Mesendoderm (in vitro differentiated cells): Measurements from ENCODE around the gene ACOX1.

ENCODE experiments used
- DNase-seq: peaks from one replicate; pipeline ENCODE4 v3.0.0; 2013
- H2AK5ac ChIP-seq: 2 replicates; pipeline ENCODE4 v1.6.1; 2013; ENCODE audit warnings: low read length, inconsistent platforms
- H2BK120ac ChIP-seq: 2 replicates; pipeline ENCODE4 v1.6.1; 2013; ENCODE audit warnings: low read depth, mild to moderate bottlenecking, low read length, moderate library complexity, mixed read lengths
- H2BK15ac ChIP-seq: replicated peaks from 2 replicates; pipeline ENCODE4 v1.6.1; 2013; ENCODE audit warnings: low read depth, mild to moderate bottlenecking, moderate library complexity
- H2BK5ac ChIP-seq: 2 replicates; pipeline ENCODE4 v1.6.1; 2013; ENCODE audit warnings: low read length, inconsistent platforms
- H3K18ac ChIP-seq: 2 replicates; pipeline ENCODE4 v1.6.1; 2013; ENCODE audit warnings: mild to moderate bottlenecking, low read length, mixed read lengths
- H3K23ac ChIP-seq: one replicate; pipeline ENCODE4 v1.6.1; 2013; ENCODE audit warnings: low read length
- H3K27ac ChIP-seq: 2 replicates; pipeline ENCODE4 v1.5.1; 2013; ENCODE audit warnings: low read depth, mild to moderate bottlenecking, inconsistent platforms, low read length, moderate library complexity
- H3K27me3 ChIP-seq: 2 replicates; pipeline ENCODE4 v1.6.1; 2013; ENCODE audit warnings: low read length, control low read depth, mild to moderate bottlenecking, inconsistent platforms; ENCODE audit not compliant: insufficient read depth, poor library complexity
- H3K36me3 ChIP-seq: 2 replicates; pipeline ENCODE4 v1.6.1; 2013; ENCODE audit warnings: low read length, inconsistent platforms; ENCODE audit not compliant: control insufficient read depth, insufficient read depth
- H3K4ac ChIP-seq: one replicate; pipeline ENCODE4 v1.6.1; 2013; ENCODE audit warnings: low read depth, mild to moderate bottlenecking, low read length, moderate library complexity
- H3K4me1 ChIP-seq: 2 replicates; pipeline ENCODE4 v1.6.1; 2013; ENCODE audit warnings: low read depth, low read length, inconsistent platforms; ENCODE audit not compliant: control insufficient read depth
- H3K4me2 ChIP-seq: 2 replicates; pipeline ENCODE4 v1.6.1; 2013; ENCODE audit warnings: low read length
- H3K4me3 ChIP-seq: 2 replicates; pipeline ENCODE4 v1.5.1; 2013; ENCODE audit warnings: mild to moderate bottlenecking, low read length
- H3K56ac ChIP-seq: one replicate; pipeline ENCODE4 v1.6.1; 2013; ENCODE audit warnings: low read length
- H3K79me1 ChIP-seq: 2 replicates; pipeline ENCODE4 v1.6.1; 2013; ENCODE audit warnings: low read length, inconsistent platforms
- H3K79me2 ChIP-seq: 2 replicates; pipeline ENCODE4 v1.6.1; 2013; ENCODE audit warnings: mild to moderate bottlenecking, low read length; ENCODE audit not compliant: control insufficient read depth, insufficient read depth
- H3K9ac ChIP-seq: 2 replicates; pipeline ENCODE4 v1.6.1; 2013; ENCODE audit warnings: low read length, inconsistent platforms
- H4K5ac ChIP-seq: one replicate; pipeline ENCODE4 v1.6.1; 2013; ENCODE audit warnings: low read length
- H4K8ac ChIP-seq: one replicate; pipeline ENCODE4 v1.6.1; 2013; ENCODE audit warnings: low read depth, mild to moderate bottlenecking, control low read depth, low read length, moderate library complexity
- WGBS: extraction: QIAGEN DNeasy Blood & Tissue Kit; methylation state at CpG from one replicate; pipeline ENCODE4 v1.1.7; 2013; ENCODE audit warnings: low lambda C conversion rate, missing lambda C conversion rate; ENCODE audit not compliant: insufficient coverage; ENCODE audit errors: extremely low coverage; 5-methylcytosine and 5-hydroxymethylcytosine counted together

The ACOX1 gene

GRCh38 chr17:76023900-76024237 is 44.9 kb upstream of the ACOX1 start:
- no peak overlapping the region for H3K9ac ChIP-seq
- no peaks in the 10 kb centered on the region for H3K36me3 ChIP-seq
- no peak overlapping the region for H4K8ac ChIP-seq
- DNase-seq: no peak
- no peak overlapping the region for H3K27ac ChIP-seq
- no peak overlapping the region for H3K4ac ChIP-seq
- H2BK5ac ChIP-seq: no peak overlapping the region
- no peak overlapping the region for H3K56ac ChIP-seq
- H3K4me3 ChIP-seq: no peak overlapping the region
- H3K79me1 ChIP-seq: no peaks in the 10 kb centered on the region
- no peaks in the 10 kb centered on the region for H3K27me3 ChIP-seq
- H2AK5ac ChIP-seq: no peak overlapping the region
- no peaks in the 10 kb centered on the region for H3K79me2 ChIP-seq
- H2BK15ac ChIP-seq: no peak overlapping the region
- no peak overlapping the region for H3K4me2 ChIP-seq
- no peak overlapping the region for H3K23ac ChIP-seq
- H3K4me1 ChIP-seq: no peaks in the 10 kb centered on the region
- H3K18ac ChIP-seq: no peak overlapping the region
- no peak overlapping the region for H4K5ac ChIP-seq
- no peak overlapping the region for H2BK120ac ChIP-seq
- no CpG with 5 or more reads among the region's 9 CpGs for WGBS

- Histone ChIP-seq H3K4ac (no peak overlapping the region), H3K79me1 (no peaks in the 10 kb centered on the region), H3K4me1 (no peaks in the 10 kb centered on the region), H3K9ac (no peak overlapping the region), H4K5ac (no peak overlapping the region), H4K8ac (no peak overlapping the region), H3K36me3 (no peaks in the 10 kb centered on the region), H3K27ac (no peak overlapping the region), H3K4me3 (no peak overlapping the region), H3K27me3 (no peaks in the 10 kb centered on the region), H2BK5ac (no peak overlapping the region), H3K18ac (no peak overlapping the region), H2BK15ac (no peak overlapping the region), H2AK5ac (no peak overlapping the region), H3K56ac (no peak overlapping the region), H3K79me2 (no peaks in the 10 kb centered on the region), H3K4me2 (no peak overlapping the region), H3K23ac (no peak overlapping the region), H2BK120ac (no peak overlapping the region)
- WGBS: no CpG with 5 or more reads among the region's 28 CpGs
- DNase-seq: no peak
These were observed 44.3 kb upstream of the ACOX1 start for GRCh38 chr17:76022973-76023899.

GRCh38 chr17:76022285-76022684 is 43.3 kb upstream of the ACOX1 start:
- no peak overlapping the region for H3K4me2 ChIP-seq
- H3K4ac ChIP-seq: no peak overlapping the region
- no peak overlapping the region for H3K9ac ChIP-seq
- no peak overlapping the region for H2AK5ac ChIP-seq
- H3K27me3 ChIP-seq: no peaks in the 10 kb centered on the region
- no peaks in the 10 kb centered on the region for H3K4me1 ChIP-seq
- no peaks in the 10 kb centered on the region for H3K79me1 ChIP-seq
- no peak overlapping the region for H3K23ac ChIP-seq
- H3K36me3 ChIP-seq: no peaks in the 10 kb centered on the region
- H3K27ac ChIP-seq: no peak overlapping the region
- H3K18ac ChIP-seq: no peak overlapping the region
- H3K79me2 ChIP-seq: no peaks in the 10 kb centered on the region
- no peak overlapping the region for H3K56ac ChIP-seq
- DNase-seq: no peak
- no peak overlapping the region for H4K5ac ChIP-seq
- no peak overlapping the region for H2BK5ac ChIP-seq
- no peak overlapping the region for H3K4me3 ChIP-seq
- H2BK15ac ChIP-seq: no peak overlapping the region
- no CpG with 5 or more reads among the region's 24 CpGs for WGBS
- no peak overlapping the region for H4K8ac ChIP-seq
- no peak overlapping the region for H2BK120ac ChIP-seq

- whole genome bisulfite sequencing: no CpG with 5 or more reads among the region's 6 CpGs
- no peaks in the 10 kb centered on the region for H3K27me3 ChIP-seq
- H4K8ac ChIP-seq: no peak overlapping the region
- no peak overlapping the region for H2BK5ac ChIP-seq
- no peak overlapping the region for H2AK5ac ChIP-seq
- H2BK120ac ChIP-seq: no peak overlapping the region
- no peaks in the 10 kb centered on the region for H3K36me3 ChIP-seq
- H3K4me1 ChIP-seq: no peaks in the 10 kb centered on the region
- H3K18ac ChIP-seq: no peak overlapping the region
- H3K4ac ChIP-seq: no peak overlapping the region
- H3K27ac ChIP-seq: no peak overlapping the region
- no peak overlapping the region for H3K23ac ChIP-seq
- no peaks in the 10 kb centered on the region for H3K79me1 ChIP-seq
- H3K4me2 ChIP-seq: no peak overlapping the region
- H3K79me2 ChIP-seq: no peaks in the 10 kb centered on the region
- H3K56ac ChIP-seq: no peak overlapping the region
- no peak overlapping the region for H2BK15ac ChIP-seq
- no peak for DNase-seq
- H4K5ac ChIP-seq: no peak overlapping the region
- H3K4me3 ChIP-seq: no peak overlapping the region
- H3K9ac ChIP-seq: no peak overlapping the region
These were observed 41.0 kb upstream of the ACOX1 start for GRCh38 chr17:76019833-76020467.

GRCh38 chr17:76018801-76019200 is 39.8 kb upstream of the ACOX1 start:
- H3K27ac ChIP-seq: no peak overlapping the region
- no peak overlapping the region for H3K23ac ChIP-seq
- H3K36me3 ChIP-seq: no peaks in the 10 kb centered on the region
- no peak overlapping the region for H3K4me2 ChIP-seq
- H2BK15ac ChIP-seq: no peak overlapping the region
- H2BK120ac ChIP-seq: no peak overlapping the region
- H3K79me2 ChIP-seq: no peaks in the 10 kb centered on the region
- no peak overlapping the region for H3K56ac ChIP-seq
- no peak overlapping the region for H3K18ac ChIP-seq
- H4K5ac ChIP-seq: no peak overlapping the region
- H3K79me1 ChIP-seq: no peaks in the 10 kb centered on the region
- no peaks in the 10 kb centered on the region for H3K4me1 ChIP-seq
- no peaks in the 10 kb centered on the region for H3K27me3 ChIP-seq
- no peak overlapping the region for H3K9ac ChIP-seq
- no peak for DNase-seq
- H3K4ac ChIP-seq: no peak overlapping the region
- H4K8ac ChIP-seq: no peak overlapping the region
- no CpG with 5 or more reads among the region's 13 CpGs for WGBS
- H2AK5ac ChIP-seq: no peak overlapping the region
- no peak overlapping the region for H2BK5ac ChIP-seq
- H3K4me3 ChIP-seq: no peak overlapping the region
